ENCODE data around the gene POC1A.
"Not testable (repeated sequence)": the region's sequence is repeated elsewhere in the genome, so short reads cannot be mapped to it uniquely, and the experiment has no call there.

The POC1A gene

DNA sequence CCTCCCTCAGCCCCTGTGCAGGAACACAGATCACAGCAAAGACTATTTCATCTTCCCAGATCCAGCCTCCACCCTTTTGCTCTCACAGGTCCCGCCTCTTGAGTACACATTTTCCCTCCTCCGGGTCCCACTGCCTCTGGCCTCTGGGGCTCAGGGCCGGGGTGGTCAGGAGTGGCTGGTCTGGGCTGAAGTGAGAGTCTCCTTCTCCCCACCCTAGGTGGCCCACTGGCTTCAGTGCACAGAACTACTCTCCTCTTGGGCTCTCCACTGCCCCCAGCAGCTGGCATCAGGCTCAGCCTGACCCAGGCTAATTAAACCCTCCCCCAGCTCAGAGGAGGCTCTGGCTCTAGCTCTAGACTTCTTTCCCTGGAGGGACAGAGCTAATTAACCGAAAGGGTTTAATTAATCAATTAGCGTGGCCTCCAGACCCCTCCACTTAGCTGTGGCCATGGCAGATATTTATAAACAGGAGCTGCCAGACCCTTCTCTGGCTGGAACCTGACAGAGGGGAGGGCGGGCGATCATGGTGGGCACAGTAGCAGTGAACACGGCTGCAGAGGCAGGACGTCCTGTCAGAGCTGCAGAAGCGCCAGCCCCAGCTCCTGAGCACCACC is 113.0 kb downstream of the POC1A start:
- DNase-seq, result no peak

- DNase-seq, result no peak
Measured at GRCh38 chr3:52040600-52040999, 113.6 kb downstream of the POC1A start.

DNA sequence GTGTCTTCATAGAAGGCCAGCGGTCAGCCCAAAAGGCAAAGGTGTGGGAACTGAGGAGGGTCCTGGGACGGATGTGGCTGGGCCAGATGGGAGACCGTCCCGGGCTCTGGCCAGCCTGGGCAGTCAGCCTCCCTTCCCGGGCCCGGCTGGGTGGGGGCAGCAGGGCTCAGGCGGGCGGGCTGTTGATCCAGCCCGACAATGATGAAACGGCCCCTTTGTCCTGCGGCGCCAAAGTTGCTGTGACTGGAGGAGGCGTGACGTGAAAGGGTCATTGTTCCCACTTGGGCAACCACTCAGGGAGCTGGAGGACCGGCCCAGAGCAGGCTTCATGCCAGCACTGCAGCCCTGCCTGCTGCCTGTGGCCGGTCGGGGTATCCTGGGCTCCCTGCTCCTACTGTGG is 114.4 kb downstream of the POC1A start:
- no peak for DNase-seq

GRCh38 chr3:52039426-52039825 is 114.8 kb downstream of the POC1A start:
- DNase-seq, result no peak

DNA sequence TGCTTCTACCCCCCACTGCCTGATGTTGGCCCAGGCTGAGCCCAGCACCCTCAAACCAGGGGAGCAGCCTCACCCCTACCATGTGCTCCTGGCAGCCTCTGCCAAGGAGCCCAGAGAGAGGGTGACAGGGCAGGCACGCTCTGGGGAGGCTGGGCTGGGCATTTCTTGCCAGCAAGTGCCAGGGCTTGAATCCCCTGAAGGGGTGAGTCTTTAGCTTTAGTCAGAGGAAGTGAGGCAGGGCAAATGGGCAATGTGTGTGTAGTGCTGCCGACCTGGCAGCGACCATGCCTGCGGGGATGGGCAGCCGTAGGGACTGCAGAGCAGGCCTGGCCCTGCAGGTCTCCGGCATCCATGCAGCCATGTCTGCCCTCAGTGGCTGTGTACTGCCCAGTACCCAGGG is 116.0 kb downstream of the POC1A start:
- DNase-seq, result no peak

DNA sequence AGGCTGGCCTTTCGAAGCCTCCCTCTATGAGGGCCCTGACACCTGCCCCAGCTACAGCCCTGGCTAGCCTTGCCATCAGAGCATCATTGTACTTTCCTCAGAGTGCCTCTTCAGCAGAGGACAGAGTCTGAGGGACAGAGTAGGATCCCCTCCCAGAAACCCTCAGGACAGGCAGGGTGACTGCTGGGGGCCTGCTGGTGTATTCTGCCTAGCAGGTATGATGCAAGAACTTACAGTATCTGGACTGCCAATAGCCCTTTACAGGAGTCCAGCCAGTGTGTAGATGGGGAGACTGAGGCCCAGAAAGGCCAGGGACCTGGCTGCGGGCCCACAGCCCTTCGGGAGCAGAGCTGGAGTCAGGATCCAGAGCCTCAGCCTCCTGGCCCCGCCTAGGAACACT is 116.9 kb downstream of the POC1A start:
- no peak for DNase-seq

GRCh38 chr3:52036829-52037228 is 117.4 kb downstream of the POC1A start:
- no peak for DNase-seq

DNA sequence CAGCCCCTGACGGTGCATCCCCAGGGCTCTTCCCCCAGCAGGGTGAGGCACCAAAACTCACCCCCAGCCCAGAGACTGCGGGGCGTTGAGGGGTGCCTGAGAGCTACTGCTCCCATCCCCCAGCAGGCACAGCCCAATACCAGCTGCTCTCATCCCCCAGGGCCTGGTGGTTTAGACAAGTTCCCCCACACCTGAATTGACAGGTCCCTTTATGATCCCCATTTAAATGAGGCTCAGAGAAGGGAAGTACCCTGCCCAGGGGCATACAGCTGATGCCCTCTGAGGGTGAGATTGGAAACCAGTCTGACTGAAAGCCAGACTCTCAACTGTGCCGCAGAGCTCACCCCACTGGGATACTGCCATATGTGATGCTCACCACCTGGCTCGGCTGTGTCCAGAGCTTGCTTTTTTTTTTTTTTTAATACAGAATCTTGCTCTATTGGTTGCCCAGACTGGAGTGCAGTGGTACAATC is 118.0 kb downstream of the POC1A start:
- no peak for DNase-seq

GRCh38 chr3:52034651-52035050 is 119.6 kb downstream of the POC1A start:
- DNase-seq, result no peak

- DNase-seq, result no peak
Measured at GRCh38 chr3:52034212-52034611, 120.0 kb downstream of the POC1A start.

- DNase-seq, result not testable (repeated sequence)
Measured at GRCh38 chr3:52033748-52034147, 120.5 kb downstream of the POC1A start.

DNA sequence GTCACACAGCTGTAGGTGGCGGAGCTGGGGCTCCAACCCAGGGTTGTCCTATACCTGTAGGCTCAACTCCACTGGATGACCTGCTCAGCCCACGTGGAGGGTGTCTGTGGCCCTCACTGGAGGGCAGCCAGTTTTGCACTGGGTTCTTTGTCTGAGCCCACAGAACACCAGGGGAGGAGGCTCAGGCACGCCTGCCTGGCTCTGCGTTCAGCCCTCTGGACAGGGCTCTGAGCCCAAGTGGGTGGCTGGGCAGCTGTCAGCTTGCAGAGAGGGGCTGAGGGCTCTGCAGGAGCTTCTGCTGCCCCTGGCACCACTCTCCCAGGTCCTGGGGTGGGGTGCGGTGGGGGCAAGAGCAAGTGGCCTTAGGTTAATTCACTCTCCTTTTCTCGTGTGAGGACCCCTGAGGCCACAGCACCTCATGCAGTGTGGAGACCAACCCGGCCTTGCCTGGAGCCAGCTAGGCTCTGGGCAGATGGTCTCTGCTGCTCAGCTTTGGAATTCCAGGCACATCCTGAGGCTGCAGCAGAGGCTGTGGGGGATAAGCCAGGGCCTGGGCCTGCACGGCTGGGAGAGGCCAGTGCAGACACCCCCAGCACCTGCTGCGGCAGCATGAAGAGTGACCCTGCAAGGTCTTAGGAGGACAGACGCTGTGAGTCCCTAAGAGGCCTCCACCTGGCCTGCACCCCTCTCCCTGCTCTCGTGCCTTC is 121.4 kb downstream of the POC1A start:
- no peak for DNase-seq

GRCh38 chr3:52031896-52032295 is 122.3 kb downstream of the POC1A start:
- DNase-seq, result no peak

GRCh38 chr3:52030714-52031310 is 123.4 kb downstream of the POC1A start:
- DNase-seq, result no peak

DNA sequence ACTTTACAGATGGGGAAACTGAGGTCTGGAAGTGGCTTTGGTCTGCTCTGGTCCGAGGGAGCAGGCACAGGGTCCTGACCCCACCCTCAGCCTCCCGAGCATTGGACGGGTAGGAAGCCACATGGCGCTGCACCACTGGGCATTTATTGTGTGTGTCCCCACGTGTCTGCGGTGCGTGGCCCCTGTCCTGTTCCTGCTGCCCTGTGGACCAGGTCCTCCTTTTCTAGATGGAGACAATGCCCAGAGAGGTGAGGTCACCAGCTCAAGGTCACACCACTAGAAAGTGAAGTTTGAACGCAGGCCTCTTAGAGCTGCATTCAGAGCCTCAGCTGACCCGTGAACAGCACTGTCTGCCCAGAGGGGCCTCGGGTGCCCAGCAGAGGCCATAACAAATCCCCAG is 124.7 kb downstream of the POC1A start:
- no peak for DNase-seq

- no peak for DNase-seq
Measured at GRCh38 chr3:52029053-52029452, 125.2 kb downstream of the POC1A start.

GRCh38 chr3:52028572-52028971 is 125.7 kb downstream of the POC1A start:
- DNase-seq, result no peak

DNA sequence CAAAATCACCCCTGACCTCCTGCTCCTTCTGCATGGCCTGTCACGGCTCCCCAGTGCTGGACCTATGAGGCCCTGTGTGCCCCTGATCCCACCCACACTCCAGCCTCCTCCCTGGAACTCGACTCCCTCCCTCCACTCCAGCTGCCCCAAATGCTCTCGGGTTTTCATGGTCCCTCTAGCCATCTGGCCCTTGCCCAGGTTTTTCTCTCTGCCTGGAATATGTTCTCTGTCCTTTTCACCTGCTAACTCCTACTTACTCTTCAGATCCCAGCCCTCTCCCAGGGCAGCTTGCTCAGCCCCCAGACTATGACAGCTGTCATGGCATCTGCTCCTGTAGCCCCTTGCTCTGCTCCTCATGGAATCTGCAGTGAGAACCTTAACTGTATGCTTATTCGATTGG is 128.2 kb downstream of the POC1A start:
- no peak for DNase-seq

GRCh38 chr3:52025453-52025852 is 128.8 kb downstream of the POC1A start:
- no peak for DNase-seq
